HepG2 (cell line): ENCODE measurements around the gene OR6A2. TPM values are rescaled to one million over a fixed set of nuclear protein-coding genes. Genes with fewer than 3 reads are reported as not detected.

Experiments
- ATAC-seq: fragments of 200-7000 bp; cut with Tn5 transposase; 3 replicates; pipeline ENCODE4 v1.9.1; 2020; ENCODE audit warnings: mild to moderate bottlenecking, moderate library complexity
- BruUV-seq: library from RNA; stranded (reverse); fragments of 400-500 nt; replicated peaks from 2 replicates; lab custom pipeline; 2021; lab: Mats Ljungman, UMichigan
- CTCF ChIA-PET: fragments of 300-600 bp; formaldehyde crosslinking; extraction: SDS; loops from one replicate; lab custom pipeline; 2021; ENCODE audit warnings: low total read pairs, inconsistent platforms, low intra/inter-chr PET ratio; lab: Yijun Ruan, JAX
- POLR2A ChIA-PET: fragments of 350-600 bp; sonication (Branson Sonifier 250); formaldehyde crosslinking; loops from one replicate; lab custom pipeline; 2020; ENCODE audit warnings: antibody characterized with exemption, inconsistent platforms; lab: Yijun Ruan, JAX
- DNase-seq: peaks from one replicate; pipeline ENCODE4 v3.0.0-alpha.2; 2015; ENCODE audit warnings: low spot score
- FAIRE-seq: peaks from 3 replicates; lab custom pipeline; 2011; peaks lifted over from hg19 to GRCh38; lab: Jason Lieb, UNC
- H2AFZ ChIP-seq: one replicate; pipeline ENCODE4 v1.6.1; 2011; ENCODE audit warnings: low read length, inconsistent platforms
- H3K27ac ChIP-seq: fragments of 300-600 bp; 3 replicates; pipeline ENCODE4 v1.8.0; 2011; ENCODE audit warnings: mixed run types, mild to moderate bottlenecking, mixed read lengths, low read length, inconsistent platforms; ENCODE audit not compliant: insufficient read depth; ENCODE audit errors: extremely low read length
- H3K27me3 ChIP-seq, 2 experiments: fragments of 200-600 bp in 1 of 2; 2 replicates in 1 of 2; 3 replicates in 1 of 2; pipeline versions ENCODE4 v1.6.0 to v1.8.0; 2011; ENCODE audit warnings: low read length in 2 of 2, mild to moderate bottlenecking in 2 of 2, moderate library complexity in 2 of 2, inconsistent platforms in 1 of 2; ENCODE audit not compliant: insufficient read depth in 2 of 2, control insufficient read depth in 1 of 2
- H3K36me3 ChIP-seq, 2 experiments: fragments of 200-600 bp in 1 of 2; replicated peaks in 1 of 2; 2 replicates in 1 of 2; 3 replicates in 1 of 2; pipeline versions ENCODE4 v1.5.1 to v1.8.0; 2011; ENCODE audit warnings: low read length in 2 of 2, inconsistent platforms in 1 of 2; ENCODE audit not compliant: insufficient read depth in 2 of 2, control insufficient read depth in 1 of 2
- H3K4me1 ChIP-seq: 2 replicates; pipeline ENCODE4 v1.5.1; 2012; ENCODE audit warnings: low read length, inconsistent platforms; ENCODE audit not compliant: insufficient read depth
- H3K4me2 ChIP-seq: 2 replicates; pipeline ENCODE4 v1.6.0; 2011; ENCODE audit warnings: low read depth, low read length, inconsistent platforms
- H3K4me3 ChIP-seq, 3 experiments: fragments of 200-600 bp in 1 of 3; sonication (generic), shearing (Covaris generic) in 1 of 3; replicated peaks in 1 of 3; 2 replicates each; pipeline ENCODE4 v1.5.1; 2011 to 2016; ENCODE audit warnings: low read length in 3 of 3, inconsistent platforms in 2 of 3, low read depth in 2 of 3, mild to moderate bottlenecking in 2 of 3, control low read depth in 1 of 3, mixed read lengths in 1 of 3; ENCODE audit not compliant: insufficient read depth in 1 of 3
- H3K79me2 ChIP-seq: one replicate; pipeline ENCODE4 v1.6.1; 2011; ENCODE audit warnings: low read length, inconsistent platforms; ENCODE audit not compliant: insufficient read depth
- H3K9ac ChIP-seq: 2 replicates; pipeline ENCODE4 v1.6.0; 2011; ENCODE audit warnings: mild to moderate bottlenecking, low read depth, low read length, inconsistent platforms; ENCODE audit not compliant: insufficient read depth
- H3K9me3 ChIP-seq: 2 replicates; pipeline ENCODE4 v1.5.1; 2012; ENCODE audit warnings: mild to moderate bottlenecking, low read length
- H4K20me1 ChIP-seq: 2 replicates; pipeline ENCODE4 v1.6.0; 2011; ENCODE audit warnings: inconsistent platforms, mild to moderate bottlenecking, low read length, moderate library complexity; ENCODE audit not compliant: insufficient read depth
- AKAP8 ChIP-seq: sonication (generic); formaldehyde crosslinking; IDR thresholded peaks from 2 replicates; pipeline ENCODE4 v1.5.1; 2020; ENCODE audit warnings: mild to moderate bottlenecking, missing genetic modification reagents
- FOSL2 ChIP-seq: sonication (generic); formaldehyde crosslinking; IDR thresholded peaks from 2 replicates; pipeline ENCODE4 v1.4.0; 2020; ENCODE audit warnings: missing genetic modification reagents
- FOXK1 ChIP-seq: sonication (generic); formaldehyde crosslinking; IDR thresholded peaks from 2 replicates; pipeline ENCODE4 v1.4.0; 2020; ENCODE audit warnings: low read depth, missing genetic modification reagents, borderline replicate concordance
- GABPA ChIP-seq, 2 experiments: IDR thresholded peaks; 2 replicates each; pipeline ENCODE4 v1.6.1; 2011 to 2016; ENCODE audit warnings: low read depth in 2 of 2, low read length in 1 of 2, missing biosample characterization in 1 of 2, missing genetic modification characterization in 1 of 2
- REPIN1 ChIP-seq: sonication (generic); formaldehyde crosslinking; IDR thresholded peaks from 2 replicates; pipeline ENCODE4 v1.8.0; 2022; ENCODE audit warnings: missing genetic modification reagents, low read depth, mild to moderate bottlenecking, borderline replicate concordance
- ZNF441 ChIP-seq: sonication (generic); formaldehyde crosslinking; IDR thresholded peaks from 2 replicates; pipeline ENCODE4 v1.7.0; 2021; ENCODE audit warnings: missing genetic modification reagents, borderline replicate concordance
- ZNF670 ChIP-seq: sonication (generic); formaldehyde crosslinking; IDR thresholded peaks from 2 replicates; pipeline ENCODE4 v1.8.0; 2022; ENCODE audit warnings: mild to moderate bottlenecking, missing genetic modification reagents, borderline replicate concordance
- WGBS: methylation state at CpG from one replicate; pipeline ENCODE4 v1.1.6; 2017; ENCODE audit warnings: low lambda C conversion rate; 5-methylcytosine and 5-hydroxymethylcytosine counted together
- in situ Hi-C: cut with HindIII; loops from 2 replicates; pipeline ENCODE4 v1.10.0; 2017; ENCODE audit warnings: low pct_unique_long_range_greater_than_20kb; ENCODE audit not compliant: extremely low pct_ligation_motif_present
- intact Hi-C: fragments of 100-400 bp; cut with micrococcal nuclease; formaldehyde crosslinking; loops from one replicate; pipeline ENCODE4 v1.10.0; 2022; ENCODE audit not compliant: unreplicated experiment
- polyA plus RNA-seq, 8 experiments: library from polyadenylated mRNA; depleted of rRNA in 3 of 8; stranded (reverse) in 7 of 8; unstranded in 1 of 8; fragments of >200 nt; fragmentation: Illumina TruSeq in 4 of 8; extraction: Trizol in 4 of 8; gene quantifications; 2 replicates each; pipeline versions ENCODE4 v1.2.1 to v1.2.3, GENCODE V29; 2011 to 2016; ENCODE audit warnings: low read depth in 4 of 8, missing spikeins in 1 of 8, mixed read lengths in 1 of 8; ENCODE audit not compliant: insufficient read depth in 1 of 8
- total RNA-seq, 5 experiments: library from RNA; depleted of rRNA; stranded (reverse); fragments of >200 nt; fragmentation: Illumina TruSeq; extraction: Trizol; gene quantifications; 2 replicates each; pipeline ENCODE4 v1.2.3, GENCODE V29; 2016; ENCODE audit warnings: low read depth in 1 of 5
- TF ChIP-seq, protein P1 (sequence below): sonication (generic); formaldehyde crosslinking; IDR thresholded peaks from 2 replicates; pipeline ENCODE4 v1.4.0; 2020; ENCODE audit warnings: mild to moderate bottlenecking, missing genetic modification reagents
- TF ChIP-seq, protein P2 (sequence below), 2 experiments: fragments of 450-650 bp in 1 of 2; sonication (generic) in 1 of 2; formaldehyde crosslinking; IDR thresholded peaks; 2 replicates each; pipeline versions ENCODE4 v1.5.0 to v1.8.0; 2020 to 2022; ENCODE audit warnings: mild to moderate bottlenecking in 1 of 2, missing genetic modification reagents in 1 of 2
- TF ChIP-seq, protein P3 (sequence below): sonication (generic); formaldehyde crosslinking; IDR thresholded peaks from 2 replicates; pipeline ENCODE4 v1.4.0; 2020; ENCODE audit warnings: mild to moderate bottlenecking, missing genetic modification reagents
- TF ChIP-seq, protein P4 (sequence below): sonication (generic); formaldehyde crosslinking; IDR thresholded peaks from 2 replicates; pipeline ENCODE4 v1.5.0; 2020; ENCODE audit warnings: mild to moderate bottlenecking, missing genetic modification reagents

OR6A2 gene
- total and polyA plus RNA-seq, 2 of the 13 experiments (the other 11 are each of a cell fraction or from before 2014, with no cell fraction given): not detected

DNA sequence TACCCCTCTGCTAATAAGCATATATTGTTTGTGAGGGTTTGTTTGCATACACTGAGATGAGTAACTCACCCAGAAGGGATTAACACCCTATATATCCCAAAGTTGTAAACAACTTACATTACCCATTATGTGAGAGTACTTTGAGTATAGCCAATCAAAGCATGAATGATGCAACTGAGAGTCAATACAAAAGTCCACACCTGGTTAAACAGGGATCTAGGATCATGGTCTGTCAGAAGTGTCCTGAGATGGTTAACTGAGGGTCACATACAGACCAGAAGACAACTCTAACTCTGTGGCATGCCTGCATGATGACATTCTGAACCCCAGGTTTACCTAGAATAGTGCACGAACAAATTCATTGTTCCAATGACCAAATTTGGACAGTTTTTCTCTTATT, 28.6 kb upstream of the OR6A2 start (continued):
- TF ChIP-seq GABPA (IDR thresholded peaks at IDR 0.05; ENCODE audit: low read depth, low read length) (no peak), GABPA (CRISPR knock-in tag; IDR thresholded peaks at IDR 0.05; ENCODE audit: low read depth) (no peak), ZNF441 (no peak), FOXK1 (CRISPR knock-in tag) (no peak), ZNF670 (CRISPR knock-in tag) (no peak)
- TF ChIP-seq, protein P1, sequence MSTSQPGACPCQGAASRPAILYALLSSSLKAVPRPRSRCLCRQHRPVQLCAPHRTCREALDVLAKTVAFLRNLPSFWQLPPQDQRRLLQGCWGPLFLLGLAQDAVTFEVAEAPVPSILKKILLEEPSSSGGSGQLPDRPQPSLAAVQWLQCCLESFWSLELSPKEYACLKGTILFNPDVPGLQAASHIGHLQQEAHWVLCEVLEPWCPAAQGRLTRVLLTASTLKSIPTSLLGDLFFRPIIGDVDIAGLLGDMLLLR (CRISPR knock-in tag): no peak
- TF ChIP-seq, protein P2, sequence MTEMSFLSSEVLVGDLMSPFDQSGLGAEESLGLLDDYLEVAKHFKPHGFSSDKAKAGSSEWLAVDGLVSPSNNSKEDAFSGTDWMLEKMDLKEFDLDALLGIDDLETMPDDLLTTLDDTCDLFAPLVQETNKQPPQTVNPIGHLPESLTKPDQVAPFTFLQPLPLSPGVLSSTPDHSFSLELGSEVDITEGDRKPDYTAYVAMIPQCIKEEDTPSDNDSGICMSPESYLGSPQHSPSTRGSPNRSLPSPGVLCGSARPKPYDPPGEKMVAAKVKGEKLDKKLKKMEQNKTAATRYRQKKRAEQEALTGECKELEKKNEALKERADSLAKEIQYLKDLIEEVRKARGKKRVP (CRISPR knock-in tag; IDR thresholded peaks at IDR 0.05): peak in 1 of 2 experiments; percentile 86; a peak in 2 of 4 replicates

DNA sequence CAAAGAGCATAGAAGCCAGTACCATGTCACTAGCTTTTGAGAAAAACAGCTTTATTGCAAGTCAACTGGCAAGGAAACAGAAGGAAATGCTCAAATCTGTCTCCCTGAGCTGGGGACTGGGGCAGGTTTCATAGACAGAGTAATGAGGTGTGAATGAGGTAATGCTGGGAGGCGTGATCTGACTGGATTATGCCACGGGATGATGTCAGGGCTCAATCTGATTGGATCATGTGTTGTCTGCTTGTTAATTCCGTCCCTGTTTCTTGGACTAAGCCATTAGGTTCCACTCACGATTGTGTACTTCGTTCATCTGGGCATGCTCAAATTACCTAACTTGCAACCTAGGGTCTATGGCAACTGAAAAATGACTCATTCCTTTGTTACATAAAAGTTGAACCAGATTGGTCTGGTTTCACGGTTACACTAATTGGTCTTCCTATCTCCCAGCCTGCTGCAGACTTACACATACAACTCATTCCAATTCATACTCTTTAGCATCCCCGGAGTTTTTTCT, 25.8 kb upstream of the OR6A2 start:
- Histone ChIP-seq H3K4me3 (no peak overlapping the region), H3K27ac (no peak overlapping the region), H3K4me2 (no peak overlapping the region), H2AFZ (no peak overlapping the region), H3K27me3 (no peaks in the 10 kb centered on the region), H3K4me1 (no peaks in the 10 kb centered on the region), H3K9ac (no peak overlapping the region), H3K9me3 (no peaks in the 10 kb centered on the region), H3K36me3 (no peaks in the 10 kb centered on the region), H3K79me2 (no peaks in the 10 kb centered on the region), H4K20me1 (no peaks in the 10 kb centered on the region)
- in situ Hi-C loops: no loop called here
- ATAC-seq (no peak), FAIRE-seq (no peak), DNase-seq (no peak)
- no TSS peak for BruUV-seq
- CTCF ChIA-PET: no interaction called here
- TF ChIP-seq REPIN1: no peak
- peak; percentile 35; the same call in 1 of the 2 replicates for TF ChIP-seq FOSL2
- TF ChIP-seq, protein P3, sequence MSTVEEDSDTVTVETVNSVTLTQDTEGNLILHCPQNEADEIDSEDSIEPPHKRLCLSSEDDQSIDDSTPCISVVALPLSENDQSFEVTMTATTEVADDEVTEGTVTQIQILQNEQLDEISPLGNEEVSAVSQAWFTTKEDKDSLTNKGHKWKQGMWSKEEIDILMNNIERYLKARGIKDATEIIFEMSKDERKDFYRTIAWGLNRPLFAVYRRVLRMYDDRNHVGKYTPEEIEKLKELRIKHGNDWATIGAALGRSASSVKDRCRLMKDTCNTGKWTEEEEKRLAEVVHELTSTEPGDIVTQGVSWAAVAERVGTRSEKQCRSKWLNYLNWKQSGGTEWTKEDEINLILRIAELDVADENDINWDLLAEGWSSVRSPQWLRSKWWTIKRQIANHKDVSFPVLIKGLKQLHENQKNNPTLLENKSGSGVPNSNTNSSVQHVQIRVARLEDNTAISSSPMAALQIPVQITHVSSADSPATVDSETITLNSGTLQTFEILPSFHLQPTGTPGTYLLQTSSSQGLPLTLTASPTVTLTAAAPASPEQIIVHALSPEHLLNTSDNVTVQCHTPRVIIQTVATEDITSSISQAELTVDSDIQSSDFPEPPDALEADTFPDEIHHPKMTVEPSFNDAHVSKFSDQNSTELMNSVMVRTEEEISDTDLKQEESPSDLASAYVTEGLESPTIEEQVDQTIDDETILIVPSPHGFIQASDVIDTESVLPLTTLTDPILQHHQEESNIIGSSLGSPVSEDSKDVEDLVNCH (CRISPR knock-in tag): no peak
- TF ChIP-seq, protein P4, sequence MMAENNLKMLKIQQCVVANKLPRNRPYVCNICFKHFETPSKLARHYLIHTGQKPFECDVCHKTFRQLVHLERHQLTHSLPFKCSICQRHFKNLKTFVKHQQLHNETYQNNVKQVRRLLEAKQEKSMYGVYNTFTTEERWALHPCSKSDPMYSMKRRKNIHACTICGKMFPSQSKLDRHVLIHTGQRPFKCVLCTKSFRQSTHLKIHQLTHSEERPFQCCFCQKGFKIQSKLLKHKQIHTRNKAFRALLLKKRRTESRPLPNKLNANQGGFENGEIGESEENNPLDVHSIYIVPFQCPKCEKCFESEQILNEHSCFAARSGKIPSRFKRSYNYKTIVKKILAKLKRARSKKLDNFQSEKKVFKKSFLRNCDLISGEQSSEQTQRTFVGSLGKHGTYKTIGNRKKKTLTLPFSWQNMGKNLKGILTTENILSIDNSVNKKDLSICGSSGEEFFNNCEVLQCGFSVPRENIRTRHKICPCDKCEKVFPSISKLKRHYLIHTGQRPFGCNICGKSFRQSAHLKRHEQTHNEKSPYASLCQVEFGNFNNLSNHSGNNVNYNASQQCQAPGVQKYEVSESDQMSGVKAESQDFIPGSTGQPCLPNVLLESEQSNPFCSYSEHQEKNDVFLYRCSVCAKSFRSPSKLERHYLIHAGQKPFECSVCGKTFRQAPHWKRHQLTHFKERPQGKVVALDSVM: no peak
- no peak for TF ChIP-seq AKAP8
- POLR2A ChIA-PET: no interaction called here
- intact Hi-C loops: no loop called here
- WGBS: 4% methylated on average over 5 of the region's 7 CpGs
